GM18519 (cell line): ENCODE measurements around the gene RBM20.
"Not testable (repeated sequence)": the region's sequence is repeated elsewhere in the genome, so short reads cannot be mapped to it uniquely, and the experiment has no call there.

Experiments used
- ATAC-seq: cut with Tn5 transposase; IDR thresholded peaks from one replicate; pipeline ENCODE4 v1.9.1; 2021; ENCODE audit warnings: mild to moderate bottlenecking, moderate library complexity; ENCODE audit not compliant: unreplicated experiment, low FRiP score

RBM20 gene

GRCh38 chr10:110756876-110757275 lies 112.7 kb downstream of the RBM20 start:
- no peak for ATAC-seq

- ATAC-seq: no peak
Observed at GRCh38 chr10:110757586-110757985, 113.5 kb downstream of the RBM20 start.

- no peak for ATAC-seq
Observed at GRCh38 chr10:110758128-110758765, 114.1 kb downstream of the RBM20 start.

GRCh38 chr10:110758898-110759297 lies 114.8 kb downstream of the RBM20 start:
- ATAC-seq: no peak

GRCh38 chr10:110759523-110759922 lies 115.4 kb downstream of the RBM20 start:
- no peak for ATAC-seq

- ATAC-seq: no peak
Observed at GRCh38 chr10:110762109-110762848, 118.1 kb downstream of the RBM20 start.

- no peak for ATAC-seq
Observed at GRCh38 chr10:110762849-110763211, 118.7 kb downstream of the RBM20 start.

- no peak for ATAC-seq
Observed at GRCh38 chr10:110764378-110764777, 120.2 kb downstream of the RBM20 start.

- no peak for ATAC-seq
Observed at GRCh38 chr10:110764793-110765512, 120.8 kb downstream of the RBM20 start.

GRCh38 chr10:110765513-110766319 lies 121.6 kb downstream of the RBM20 start:
- no peak for ATAC-seq

- not testable (repeated sequence) for ATAC-seq
Observed at GRCh38 chr10:110767601-110768000, 123.5 kb downstream of the RBM20 start.

- ATAC-seq: no peak
Observed at GRCh38 chr10:110770243-110770642, 126.1 kb downstream of the RBM20 start.

GRCh38 chr10:110771486-110771885 lies 127.3 kb downstream of the RBM20 start:
- no peak for ATAC-seq

- ATAC-seq: no peak
Observed at GRCh38 chr10:110771991-110772390, 127.9 kb downstream of the RBM20 start.

GRCh38 chr10:110772454-110773025 lies 128.4 kb downstream of the RBM20 start:
- ATAC-seq: no peak

- no peak for ATAC-seq
Observed at GRCh38 chr10:110773693-110774068, 129.5 kb downstream of the RBM20 start.

- ATAC-seq: peak; percentile 94
Observed at GRCh38 chr10:110774069-110775019, 130.2 kb downstream of the RBM20 start.

- ATAC-seq: no peak
Observed at GRCh38 chr10:110775020-110775375, 130.9 kb downstream of the RBM20 start.

GRCh38 chr10:110775406-110775805 lies 131.3 kb downstream of the RBM20 start:
- no peak for ATAC-seq
